ENCODE results near the gene PEAK3. TPM values are rescaled to one million over a fixed set of nuclear protein-coding genes. Genes with fewer than 3 reads are reported as not detected.

The PEAK3 gene
- total RNA-seq, 4 donors from 2014 or later: 0.26 to 0.40 TPM; not detected in 2

- intact Hi-C loops (cut with DNase I; ENCODE audit: low total_unique reads): no loop called here
- no peaks in the 10 kb centered on the region for H3K9me3 ChIP-seq
- no peaks in the 10 kb centered on the region for H3K36me3 ChIP-seq
- DNase-seq: no peak
- H3K4me1 ChIP-seq: peaks cover 0 to 30% of the 10 kb centered on the region in 2 donors
- H3K27me3 ChIP-seq: peaks cover 0 to 25% of the 10 kb centered on the region in 2 donors
- TF ChIP-seq, protein P1, sequence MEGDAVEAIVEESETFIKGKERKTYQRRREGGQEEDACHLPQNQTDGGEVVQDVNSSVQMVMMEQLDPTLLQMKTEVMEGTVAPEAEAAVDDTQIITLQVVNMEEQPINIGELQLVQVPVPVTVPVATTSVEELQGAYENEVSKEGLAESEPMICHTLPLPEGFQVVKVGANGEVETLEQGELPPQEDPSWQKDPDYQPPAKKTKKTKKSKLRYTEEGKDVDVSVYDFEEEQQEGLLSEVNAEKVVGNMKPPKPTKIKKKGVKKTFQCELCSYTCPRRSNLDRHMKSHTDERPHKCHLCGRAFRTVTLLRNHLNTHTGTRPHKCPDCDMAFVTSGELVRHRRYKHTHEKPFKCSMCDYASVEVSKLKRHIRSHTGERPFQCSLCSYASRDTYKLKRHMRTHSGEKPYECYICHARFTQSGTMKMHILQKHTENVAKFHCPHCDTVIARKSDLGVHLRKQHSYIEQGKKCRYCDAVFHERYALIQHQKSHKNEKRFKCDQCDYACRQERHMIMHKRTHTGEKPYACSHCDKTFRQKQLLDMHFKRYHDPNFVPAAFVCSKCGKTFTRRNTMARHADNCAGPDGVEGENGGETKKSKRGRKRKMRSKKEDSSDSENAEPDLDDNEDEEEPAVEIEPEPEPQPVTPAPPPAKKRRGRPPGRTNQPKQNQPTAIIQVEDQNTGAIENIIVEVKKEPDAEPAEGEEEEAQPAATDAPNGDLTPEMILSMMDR (IDR thresholded peaks at IDR 0.05): no peak
- TF ChIP-seq POLR2A (IDR thresholded peaks at IDR 0.05): no peak
- no peak overlapping the region for H3K4me3 ChIP-seq
- no peak overlapping the region for H3K27ac ChIP-seq
Measured at GRCh38 chr19:2252797-2253105, 29.2 kb downstream of the PEAK3 start.

- Histone ChIP-seq H3K36me3 (no peaks in the 10 kb centered on the region), H3K4me3 (no peak overlapping the region), H3K9me3 (no peaks in the 10 kb centered on the region), H3K4me1 (peaks cover 0 to 30% of the 10 kb centered on the region in 2 donors), H3K27me3 (peaks cover 0 to 25% of the 10 kb centered on the region in 2 donors), H3K27ac (no peak overlapping the region)
- intact Hi-C loops (cut with DNase I; ENCODE audit: low total_unique reads): no loop called here
- no peak for DNase-seq
- TF ChIP-seq, protein P1 (IDR thresholded peaks at IDR 0.05): no peak
- TF ChIP-seq POLR2A (IDR thresholded peaks at IDR 0.05): no peak
Measured at GRCh38 chr19:2252055-2252796, 29.7 kb downstream of the PEAK3 start.

GRCh38 chr19:2251106-2252054, 30.6 kb downstream of the PEAK3 start:
- DNase-seq: no peak
- intact Hi-C loops (cut with DNase I; ENCODE audit: low total_unique reads): no loop called here
- H3K36me3 ChIP-seq: no peaks in the 10 kb centered on the region
- TF ChIP-seq POLR2A (IDR thresholded peaks at IDR 0.05): no peak
- TF ChIP-seq, protein P1 (IDR thresholded peaks at IDR 0.05): no peak
- H3K4me1 ChIP-seq: peaks cover 0 to 30% of the 10 kb centered on the region in 2 donors
- no peaks in the 10 kb centered on the region for H3K9me3 ChIP-seq
- no peak overlapping the region for H3K27ac ChIP-seq
- peaks cover 0 to 25% of the 10 kb centered on the region in 2 donors for H3K27me3 ChIP-seq
- no peak overlapping the region for H3K4me3 ChIP-seq

DNA sequence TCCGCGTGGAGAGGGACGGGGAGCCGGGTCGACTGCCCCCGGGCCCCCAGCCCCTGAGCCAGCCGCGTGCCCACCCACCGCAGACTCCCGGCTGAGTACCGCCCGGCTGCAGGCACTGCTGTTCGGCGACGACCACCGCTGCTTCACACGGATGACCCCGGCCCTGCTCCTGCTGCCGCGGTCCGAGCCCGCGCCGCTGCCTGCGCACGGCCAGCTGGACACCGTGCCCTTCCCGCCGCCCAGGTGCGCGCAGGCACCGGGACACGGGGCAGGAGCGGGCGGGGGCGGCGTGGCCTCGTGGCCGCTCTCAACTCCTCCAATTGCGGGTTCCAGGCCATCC, 31.2 kb downstream of the PEAK3 start:
- Histone ChIP-seq H3K4me3 (no peak overlapping the region), H3K4me1 (peaks cover 0 to 30% of the 10 kb centered on the region in 2 donors), H3K9me3 (no peaks in the 10 kb centered on the region), H3K27ac (no peak overlapping the region), H3K36me3 (no peaks in the 10 kb centered on the region), H3K27me3 (peaks cover 0 to 25% of the 10 kb centered on the region in 2 donors)
- intact Hi-C loops (cut with DNase I; ENCODE audit: low total_unique reads): no loop called here
- TF ChIP-seq, protein P1 (IDR thresholded peaks at IDR 0.05): no peak
- no peak for TF ChIP-seq POLR2A (IDR thresholded peaks at IDR 0.05)
- no peak for DNase-seq

Measured in uterus (tissue), 4 donors.